ENCODE results near the gene MYBPC3. TPM values are rescaled to one million over a fixed set of nuclear protein-coding genes. Genes with fewer than 3 reads are reported as not detected.
"Not testable (repeated sequence)": the region's sequence is repeated elsewhere in the genome, so short reads cannot be mapped to it uniquely, and the experiment has no call there.

MYBPC3 gene
- total RNA-seq, 1 donor from 2014 or later: not detected

DNA sequence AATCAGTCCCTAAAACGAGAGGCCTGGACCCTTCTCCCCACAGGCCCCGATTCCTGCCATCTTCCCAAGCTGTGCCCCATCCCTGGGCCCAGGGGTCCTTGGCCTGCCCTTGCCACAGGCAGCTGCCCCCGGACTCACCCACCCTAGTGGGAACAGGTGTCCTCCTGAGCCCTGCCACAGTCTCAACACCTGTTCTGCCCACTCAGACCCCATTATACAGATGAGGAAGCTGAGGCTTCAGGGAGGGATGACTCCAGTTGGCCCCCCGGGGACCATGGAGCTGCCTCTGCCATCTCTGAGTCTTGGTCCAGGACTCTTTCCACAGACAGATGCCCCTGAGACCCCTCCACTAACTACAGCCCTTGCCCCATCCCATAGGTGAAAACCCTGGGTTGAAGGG is 15.9 kb downstream of the MYBPC3 start:
- no peak overlapping the region for H3K4me3 ChIP-seq (ENCODE audit: low read depth, low read length)
- H3K27me3 ChIP-seq (ENCODE audit: control insufficient read depth, insufficient read depth, low read length): no peaks in the 10 kb centered on the region
- no peaks in the 10 kb centered on the region for H3K36me3 ChIP-seq (ENCODE audit: control insufficient read depth, insufficient read depth, low read length)
- TF ChIP-seq, protein P1, sequence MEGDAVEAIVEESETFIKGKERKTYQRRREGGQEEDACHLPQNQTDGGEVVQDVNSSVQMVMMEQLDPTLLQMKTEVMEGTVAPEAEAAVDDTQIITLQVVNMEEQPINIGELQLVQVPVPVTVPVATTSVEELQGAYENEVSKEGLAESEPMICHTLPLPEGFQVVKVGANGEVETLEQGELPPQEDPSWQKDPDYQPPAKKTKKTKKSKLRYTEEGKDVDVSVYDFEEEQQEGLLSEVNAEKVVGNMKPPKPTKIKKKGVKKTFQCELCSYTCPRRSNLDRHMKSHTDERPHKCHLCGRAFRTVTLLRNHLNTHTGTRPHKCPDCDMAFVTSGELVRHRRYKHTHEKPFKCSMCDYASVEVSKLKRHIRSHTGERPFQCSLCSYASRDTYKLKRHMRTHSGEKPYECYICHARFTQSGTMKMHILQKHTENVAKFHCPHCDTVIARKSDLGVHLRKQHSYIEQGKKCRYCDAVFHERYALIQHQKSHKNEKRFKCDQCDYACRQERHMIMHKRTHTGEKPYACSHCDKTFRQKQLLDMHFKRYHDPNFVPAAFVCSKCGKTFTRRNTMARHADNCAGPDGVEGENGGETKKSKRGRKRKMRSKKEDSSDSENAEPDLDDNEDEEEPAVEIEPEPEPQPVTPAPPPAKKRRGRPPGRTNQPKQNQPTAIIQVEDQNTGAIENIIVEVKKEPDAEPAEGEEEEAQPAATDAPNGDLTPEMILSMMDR (IDR thresholded peaks at IDR 0.05; ENCODE audit: insufficient read depth, low read length, poor library complexity, severe bottlenecking): no peak
- DNase-seq (ENCODE audit: low read depth): no peak

- H3K27me3 ChIP-seq (ENCODE audit: control insufficient read depth, insufficient read depth, low read length): no peaks in the 10 kb centered on the region
- DNase-seq (ENCODE audit: low read depth): no peak
- H3K4me3 ChIP-seq (ENCODE audit: low read depth, low read length): no peak overlapping the region
- H3K36me3 ChIP-seq (ENCODE audit: control insufficient read depth, insufficient read depth, low read length): no peaks in the 10 kb centered on the region
- TF ChIP-seq, protein P1 (IDR thresholded peaks at IDR 0.05; ENCODE audit: insufficient read depth, low read length, poor library complexity, severe bottlenecking): no peak
These were observed 16.8 kb downstream of the MYBPC3 start for GRCh38 chr11:47335733-47336132.

DNA sequence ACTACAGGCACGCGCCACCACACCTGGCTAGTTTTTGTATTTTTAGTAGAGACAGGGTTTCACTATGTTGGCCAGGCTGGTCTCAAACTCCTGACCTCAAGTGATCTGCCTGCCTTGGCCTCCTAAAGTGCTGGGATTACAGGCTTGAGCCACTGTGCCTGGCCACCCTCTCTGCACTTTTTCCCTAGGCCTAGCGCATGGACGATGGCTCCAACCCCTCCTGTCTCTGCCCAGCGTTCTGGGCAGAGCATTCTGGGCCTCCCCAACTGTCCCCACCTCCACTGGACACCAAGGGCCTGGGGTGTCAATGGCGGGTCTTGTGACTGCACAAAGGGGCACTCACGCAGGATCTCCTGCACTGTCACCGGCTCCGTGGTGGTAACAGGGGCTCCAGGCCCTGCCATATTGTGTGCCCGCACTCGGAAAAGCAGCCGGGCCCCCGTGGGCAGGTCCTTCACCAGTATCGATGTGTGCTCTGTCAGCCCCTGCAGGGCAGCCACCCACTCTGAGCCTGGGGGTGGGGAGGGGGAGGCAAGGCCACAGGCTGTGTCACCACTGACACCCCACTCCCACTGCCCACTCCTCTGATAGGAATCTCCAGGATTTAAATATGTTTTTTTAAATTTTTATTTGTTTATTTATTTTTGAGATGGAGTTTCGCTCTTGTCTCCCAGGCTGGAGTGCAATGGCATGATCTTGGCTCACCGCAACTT is 17.6 kb downstream of the MYBPC3 start:
- not testable (repeated sequence) for H3K36me3 ChIP-seq (ENCODE audit: control insufficient read depth, insufficient read depth, low read length); DNase-seq (ENCODE audit: low read depth); H3K4me3 ChIP-seq (ENCODE audit: low read depth, low read length); H3K27me3 ChIP-seq (ENCODE audit: control insufficient read depth, insufficient read depth, low read length)

- TF ChIP-seq, protein P1 (IDR thresholded peaks at IDR 0.05; ENCODE audit: insufficient read depth, low read length, poor library complexity, severe bottlenecking): no peak
- no peaks in the 10 kb centered on the region for H3K36me3 ChIP-seq (ENCODE audit: control insufficient read depth, insufficient read depth, low read length)
- H3K4me3 ChIP-seq (ENCODE audit: low read depth, low read length): no peak overlapping the region
- H3K27me3 ChIP-seq (ENCODE audit: control insufficient read depth, insufficient read depth, low read length): no peaks in the 10 kb centered on the region
- no peak for DNase-seq (ENCODE audit: low read depth)
These were observed 18.5 kb downstream of the MYBPC3 start for GRCh38 chr11:47333886-47334443.

GRCh38 chr11:47333526-47333845 is 19.0 kb downstream of the MYBPC3 start:
- H3K36me3 ChIP-seq (ENCODE audit: control insufficient read depth, insufficient read depth, low read length): no peaks in the 10 kb centered on the region
- DNase-seq (ENCODE audit: low read depth): no peak
- no peak overlapping the region for H3K4me3 ChIP-seq (ENCODE audit: low read depth, low read length)
- no peaks in the 10 kb centered on the region for H3K27me3 ChIP-seq (ENCODE audit: control insufficient read depth, insufficient read depth, low read length)
- TF ChIP-seq, protein P1 (IDR thresholded peaks at IDR 0.05; ENCODE audit: insufficient read depth, low read length, poor library complexity, severe bottlenecking): no peak

GRCh38 chr11:47332791-47333525 is 19.5 kb downstream of the MYBPC3 start:
- H3K36me3 ChIP-seq (ENCODE audit: control insufficient read depth, insufficient read depth, low read length): no peaks in the 10 kb centered on the region
- DNase-seq (ENCODE audit: low read depth): no peak
- TF ChIP-seq, protein P1 (IDR thresholded peaks at IDR 0.05; ENCODE audit: insufficient read depth, low read length, poor library complexity, severe bottlenecking): no peak
- no peaks in the 10 kb centered on the region for H3K27me3 ChIP-seq (ENCODE audit: control insufficient read depth, insufficient read depth, low read length)
- H3K4me3 ChIP-seq (ENCODE audit: low read depth, low read length): no peak overlapping the region

Measured in kidney epithelial cell (primary cell).